GM19324 (cell line): ENCODE results near the gene SPN.
"Not testable (repeated sequence)": the region's sequence is repeated elsewhere in the genome, so short reads cannot be mapped to it uniquely, and the experiment has no call there.

Experiments used
- ATAC-seq: cut with Tn5 transposase; IDR thresholded peaks from one replicate; pipeline ENCODE4 v1.9.1; 2021; ENCODE audit warnings: mild to moderate bottlenecking, moderate library complexity; ENCODE audit not compliant: unreplicated experiment, low FRiP score

SPN gene

DNA sequence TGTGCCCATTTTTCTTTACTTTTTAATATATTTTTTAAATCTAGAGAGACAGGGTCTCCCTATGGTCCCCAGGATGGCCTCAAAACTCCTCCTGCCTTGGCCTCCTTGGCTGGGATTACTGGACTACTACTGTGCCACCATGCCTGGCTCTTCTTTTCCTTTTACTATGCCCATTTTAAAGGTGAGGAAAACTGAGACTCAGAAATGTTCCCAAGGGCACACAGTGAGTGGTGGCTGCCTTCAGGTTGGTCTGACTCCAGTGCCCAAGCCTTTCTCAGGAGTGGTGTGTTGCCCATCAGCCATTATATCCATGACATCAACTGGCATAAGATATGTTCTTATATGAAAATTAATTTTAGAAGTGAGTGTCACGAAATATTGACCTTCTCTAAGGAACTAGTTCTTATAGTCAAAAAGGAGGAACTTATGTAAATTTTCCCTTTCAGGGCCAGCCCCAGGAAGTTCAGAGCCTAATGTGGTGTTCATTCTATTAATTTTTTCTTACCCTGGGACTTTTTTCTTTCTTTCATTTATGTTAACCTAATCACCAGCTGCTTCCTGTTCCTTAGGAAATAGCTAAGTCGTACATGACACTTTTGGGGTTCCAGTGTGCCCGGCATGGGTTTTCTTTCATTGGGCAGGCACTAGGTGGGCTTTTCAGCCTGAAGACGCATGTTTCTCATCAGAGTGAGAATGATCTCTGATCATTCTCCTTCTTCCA, 17.9 kb upstream of the SPN start:
- no peak for ATAC-seq

GRCh38 chr16:29645694-29646187, 17.3 kb upstream of the SPN start:
- ATAC-seq, result no peak

DNA sequence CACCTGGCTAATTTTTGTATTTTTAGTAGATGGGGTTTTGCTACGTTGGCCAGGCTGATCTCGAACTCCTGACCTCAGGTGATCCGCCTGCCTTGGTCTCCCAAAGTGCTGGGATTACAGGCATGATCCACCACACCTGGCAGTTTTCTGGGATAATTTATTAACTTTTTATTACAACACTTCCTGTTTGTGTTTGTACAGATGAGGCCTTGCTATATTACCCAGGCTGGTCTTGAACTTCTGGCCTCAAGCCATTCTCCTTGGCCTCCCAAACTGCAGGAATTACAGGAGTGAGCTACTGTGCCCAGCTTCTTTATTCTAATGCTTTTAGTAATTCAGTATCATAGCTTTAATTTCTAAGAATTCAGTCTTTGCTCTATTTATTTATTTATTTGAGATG, 16.1 kb upstream of the SPN start:
- ATAC-seq, result no peak

DNA sequence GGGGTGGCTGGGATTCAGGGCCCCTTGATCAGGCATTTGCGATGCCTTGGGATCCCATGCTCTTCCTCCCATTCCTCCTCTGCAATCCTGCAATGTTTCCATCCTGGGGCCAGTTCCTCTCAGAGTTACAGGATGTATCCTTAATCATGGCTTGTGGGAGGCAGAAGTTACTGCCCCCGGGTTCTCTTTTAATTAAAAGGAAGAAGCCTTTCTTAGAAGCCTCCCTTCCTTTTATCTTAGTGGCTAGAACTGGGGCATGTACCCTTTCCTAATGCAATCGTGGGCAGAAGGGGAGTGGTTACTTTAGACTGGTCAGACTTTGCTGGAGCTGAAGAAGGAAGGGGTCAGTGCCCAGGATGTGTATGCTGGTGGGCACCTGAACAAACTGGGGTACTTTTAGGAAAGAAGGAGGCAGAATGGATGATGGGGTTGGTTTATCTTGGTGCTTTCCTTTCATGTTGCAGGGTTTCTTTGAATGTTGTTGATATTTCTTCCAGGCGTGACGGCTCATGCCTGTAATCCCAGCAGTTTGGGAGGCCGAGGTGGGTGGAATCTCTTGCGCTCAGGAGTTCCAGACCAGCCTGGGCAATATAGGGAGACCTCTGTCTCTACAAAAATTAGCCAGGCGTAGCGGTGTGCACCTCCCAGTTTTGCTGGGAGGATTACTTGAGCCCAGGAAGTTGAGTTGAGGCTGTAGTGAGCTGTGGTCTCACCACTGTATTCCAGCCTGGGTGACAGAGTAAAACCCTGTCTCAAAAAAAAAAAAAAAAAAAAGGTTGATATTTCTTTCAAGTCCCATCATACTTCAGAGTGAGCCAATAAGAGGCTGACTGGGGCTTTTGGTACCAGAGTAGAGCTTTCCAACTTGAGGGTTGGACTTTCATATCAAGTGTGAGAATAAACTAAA, 13.2 kb upstream of the SPN start:
- ATAC-seq, result no peak

DNA sequence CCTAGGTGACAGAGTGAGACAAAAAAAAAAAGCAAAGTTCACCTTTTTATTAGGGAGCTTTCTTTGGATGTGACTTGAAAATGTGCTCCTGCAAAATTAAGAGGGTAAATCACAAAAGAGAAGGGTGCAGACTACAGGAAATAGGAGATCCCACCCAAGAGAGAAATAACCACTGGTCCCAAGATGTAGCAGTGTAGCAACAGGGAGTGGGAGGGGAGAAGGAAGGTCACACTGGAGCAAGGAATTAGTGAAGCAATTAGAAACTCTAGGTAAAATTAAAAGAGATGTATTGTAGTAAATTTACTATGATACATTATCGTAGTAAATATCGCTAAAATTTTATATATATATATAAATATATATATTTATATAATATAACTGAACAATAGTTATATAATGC, 12.3 kb upstream of the SPN start:
- ATAC-seq, result no peak

DNA sequence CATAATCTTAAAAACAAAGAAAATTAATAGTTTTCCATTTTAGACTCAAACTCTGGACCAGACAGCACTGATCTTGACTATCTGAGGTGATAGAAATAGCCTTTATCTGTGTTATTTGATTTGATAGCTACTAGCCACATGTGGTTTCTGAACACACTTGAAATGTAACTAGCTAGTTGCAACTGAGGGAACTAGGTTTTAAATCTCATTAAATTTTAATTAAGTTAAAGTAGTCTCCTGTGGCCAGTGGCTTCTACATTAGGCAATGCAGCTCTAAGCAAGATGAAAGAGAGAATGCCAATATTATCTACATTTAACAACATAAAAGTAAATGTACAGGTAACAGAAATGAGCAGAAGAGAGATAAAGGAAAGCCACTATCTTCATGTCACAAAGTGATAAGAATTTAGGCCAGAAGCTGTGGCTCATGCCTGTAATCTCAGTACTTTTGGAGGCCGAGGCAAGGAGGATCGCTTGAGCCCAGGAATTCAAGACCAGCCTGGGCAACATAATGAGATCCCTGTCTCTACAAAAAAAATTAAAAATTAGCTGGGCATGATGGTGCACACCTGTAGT, 11.2 kb upstream of the SPN start:
- no peak for ATAC-seq

- no peak for ATAC-seq
These were observed 9.6 kb upstream of the SPN start for GRCh38 chr16:29653471-29653870.

DNA sequence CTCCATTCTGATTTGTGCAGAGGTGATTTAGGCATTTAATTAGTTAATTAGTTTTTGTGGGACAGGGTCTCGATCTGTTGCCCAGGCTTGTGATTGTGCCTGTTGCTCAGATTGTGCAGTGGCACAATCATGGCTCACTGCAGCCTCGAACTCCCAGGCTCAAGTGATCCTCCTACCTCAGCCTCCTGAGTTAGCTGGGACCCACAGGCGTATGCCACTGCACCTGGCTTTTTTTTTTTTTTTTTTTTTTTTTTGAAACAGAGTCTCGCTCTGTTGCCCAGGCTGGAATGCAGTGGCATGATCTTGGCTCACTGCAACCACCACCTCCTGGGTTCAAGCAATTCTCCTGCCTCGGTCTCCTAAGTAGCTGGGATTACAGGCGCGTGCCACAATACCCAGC, 9.2 kb upstream of the SPN start:
- ATAC-seq, result not testable (repeated sequence)

DNA sequence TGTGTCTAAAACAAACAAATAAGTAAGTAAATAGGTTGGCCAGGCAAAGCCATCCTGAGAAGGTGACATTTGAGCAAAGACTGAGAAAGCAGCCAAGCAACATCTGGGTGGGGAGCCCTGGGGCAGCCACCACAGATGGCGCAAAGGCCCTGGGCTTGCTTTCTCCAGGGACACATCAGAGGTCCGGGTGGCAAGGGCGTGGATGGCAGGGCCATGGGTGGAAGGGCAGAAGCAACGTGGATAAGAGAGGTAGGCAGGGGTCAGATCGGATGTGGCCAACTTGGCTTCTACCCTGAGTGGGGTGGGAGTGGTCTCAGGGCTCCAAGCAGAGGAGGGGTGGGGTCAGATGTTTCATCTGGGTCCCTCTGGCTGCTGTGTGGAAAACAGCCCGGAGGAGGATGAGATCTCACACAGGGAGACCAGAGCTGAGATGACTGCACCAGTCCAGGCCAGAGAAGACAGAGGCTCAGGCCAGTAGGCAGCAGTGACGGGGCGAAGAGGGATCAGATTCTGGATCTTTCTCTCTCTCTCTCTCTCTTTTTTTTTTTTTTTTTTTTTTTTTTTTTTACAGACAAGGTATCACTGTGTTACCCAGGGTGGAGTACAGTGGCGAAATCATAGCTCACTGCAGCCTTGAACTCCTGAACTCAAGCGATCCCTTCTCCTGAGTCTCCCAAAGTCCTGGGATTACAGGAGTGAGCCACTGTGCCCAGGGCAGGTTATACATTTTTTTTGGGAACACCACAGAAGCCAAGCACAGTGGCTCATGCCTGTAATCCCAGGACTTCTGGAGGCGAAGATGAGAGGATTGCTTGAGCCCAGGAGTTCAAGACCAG, 6.1 kb upstream of the SPN start:
- ATAC-seq, result no peak

- no peak for ATAC-seq
These were observed 4.3 kb upstream of the SPN start for GRCh38 chr16:29658705-29659104.

DNA sequence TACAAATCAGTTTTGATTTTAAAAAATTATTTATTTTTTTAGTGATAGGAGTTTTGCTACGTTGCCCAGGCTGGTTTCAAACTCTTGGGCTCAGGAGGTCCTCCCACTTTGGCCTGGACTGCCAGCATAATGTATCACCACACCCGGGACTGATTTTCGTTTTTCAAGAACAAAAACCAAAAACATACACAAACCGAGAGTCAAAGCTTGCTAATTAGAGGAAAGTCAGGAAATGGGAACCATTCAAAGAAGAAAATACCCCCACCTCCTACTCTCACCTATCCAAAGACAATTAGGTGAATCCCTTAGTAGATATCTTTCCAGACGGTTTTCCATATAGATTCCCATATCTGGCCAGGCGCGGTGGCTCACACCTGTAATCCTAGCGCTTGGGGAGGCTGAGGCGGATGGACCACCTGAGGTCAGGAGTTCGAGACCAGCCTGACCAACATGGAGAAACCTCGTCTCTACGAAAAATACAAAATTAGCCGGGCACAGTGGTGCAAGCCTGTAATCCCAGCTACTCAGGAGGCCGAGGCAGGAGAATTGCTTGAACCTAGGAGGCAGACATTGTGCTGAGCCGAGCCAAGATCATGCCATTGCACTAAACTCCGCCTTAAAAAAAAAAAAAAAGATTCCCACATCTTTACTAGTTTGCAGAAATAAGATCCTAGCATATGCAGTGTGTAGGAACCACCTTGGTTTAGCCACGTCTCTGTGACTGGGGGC, 883 bp upstream of the SPN start:
- ATAC-seq, result no peak

DNA sequence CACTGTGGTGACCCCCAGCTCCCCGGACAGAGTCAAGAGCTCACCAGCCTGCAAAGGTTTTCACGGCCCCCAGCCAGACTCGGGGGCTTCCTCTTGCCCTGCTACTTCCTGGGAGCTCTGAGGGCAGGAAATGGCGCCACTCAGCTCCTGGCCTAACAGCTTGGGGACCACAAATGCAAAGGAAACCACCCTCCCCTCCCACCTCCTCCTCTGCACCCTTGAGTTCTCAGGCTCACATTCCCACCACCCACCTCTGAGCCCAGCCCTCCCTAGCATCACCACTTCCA, 375 bp upstream of the SPN start:
- no peak for ATAC-seq

DNA sequence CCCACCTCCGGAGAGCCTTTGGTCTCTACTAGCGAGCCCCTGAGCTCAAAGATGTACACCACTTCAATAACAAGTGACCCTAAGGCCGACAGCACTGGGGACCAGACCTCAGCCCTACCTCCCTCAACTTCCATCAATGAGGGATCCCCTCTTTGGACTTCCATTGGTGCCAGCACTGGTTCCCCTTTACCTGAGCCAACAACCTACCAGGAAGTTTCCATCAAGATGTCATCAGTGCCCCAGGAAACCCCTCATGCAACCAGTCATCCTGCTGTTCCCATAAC, 702 bp downstream of the SPN start:
- ATAC-seq, result no peak

- no peak for ATAC-seq
These were observed 1.3 kb downstream of the SPN start for GRCh38 chr16:29664091-29664921.

- no peak for ATAC-seq
These were observed 2.4 kb downstream of the SPN start for GRCh38 chr16:29665294-29666077.

- not testable (repeated sequence) for ATAC-seq
These were observed 4.2 kb downstream of the SPN start for GRCh38 chr16:29667322-29667610.

DNA sequence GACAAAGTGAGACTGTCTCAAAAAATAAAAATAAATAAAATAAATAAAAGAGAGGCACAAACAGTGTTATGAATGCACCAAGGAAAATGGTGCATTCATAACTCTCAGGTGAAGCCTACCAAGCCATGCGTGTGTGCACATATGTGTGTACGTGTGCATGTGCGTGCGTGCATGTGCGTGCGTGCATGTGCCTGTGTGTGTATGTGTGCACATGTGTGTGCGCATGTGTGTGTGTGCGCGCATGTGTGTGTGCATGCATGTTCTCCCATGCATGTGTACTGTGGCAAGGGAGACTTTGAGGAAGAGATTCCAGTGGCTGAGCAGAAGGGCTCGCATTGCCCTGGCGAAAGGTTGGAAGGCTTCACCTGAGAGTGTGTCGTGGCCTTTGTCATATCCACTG, 4.7 kb downstream of the SPN start:
- no peak for ATAC-seq

DNA sequence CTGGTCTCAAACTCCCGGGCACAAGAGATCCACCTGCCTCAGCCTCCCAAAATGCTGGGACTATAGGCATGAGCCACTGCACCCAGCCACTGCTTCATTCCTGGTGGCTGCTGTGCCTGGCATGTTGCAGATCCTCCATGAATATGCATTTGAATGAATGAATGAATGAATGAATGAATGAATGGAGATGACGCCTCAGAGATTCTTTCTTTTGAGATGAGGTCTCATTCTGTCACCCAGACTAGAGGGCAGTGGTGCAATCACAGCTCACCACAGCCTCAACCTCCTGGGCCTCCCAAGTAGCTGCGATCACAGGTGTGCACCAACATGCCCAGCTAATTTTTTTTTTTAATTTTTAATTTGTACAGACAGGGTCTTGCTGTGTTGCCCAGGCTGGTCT, 5.2 kb downstream of the SPN start:
- ATAC-seq, result no peak

- no peak for ATAC-seq
These were observed 10.5 kb downstream of the SPN start for GRCh38 chr16:29673501-29673900.
